ENCODE measurements around the gene FAM78B.

GRCh38 chr1:166159656-166160055 lies 7.1 kb downstream of the FAM78B start:
- TF ChIP-seq ZBTB7A (IDR thresholded peaks at IDR 0.05; ENCODE audit: low read depth) (no peak), FOXM1 (IDR thresholded peaks at IDR 0.05; ENCODE audit: borderline replicate concordance, low read depth) (no peak)

Measured in Ishikawa (cell line).